GM23248 (cell line): Measurements from ENCODE around the gene SLC3A2. TPM values are rescaled to one million over a fixed set of nuclear protein-coding genes. Genes with fewer than 3 reads are reported as not detected.

Experiments
- DNase-seq: peaks from one replicate; pipeline ENCODE4 v3.0.0-alpha.2; 2015
- H2AFZ ChIP-seq: fragments of 200-600 bp; sonication (generic); 2 replicates; pipeline ENCODE4 v1.6.1; 2016; ENCODE audit warnings: antibody characterized with exemption
- H3F3A ChIP-seq: fragments of 200-600 bp; sonication (generic); 2 replicates; pipeline ENCODE4 v1.6.1; 2016; ENCODE audit warnings: mild to moderate bottlenecking, antibody characterized with exemption, mixed run types; ENCODE audit not compliant: insufficient read depth
- H3K27ac ChIP-seq: fragments of 200-600 bp; sonication (generic); 2 replicates; pipeline ENCODE4 v1.5.1; 2016; ENCODE audit warnings: mild to moderate bottlenecking
- H3K27me3 ChIP-seq: fragments of 200-600 bp; sonication (generic); replicated peaks from 2 replicates; pipeline ENCODE4 v1.6.1; 2016; ENCODE audit warnings: mild to moderate bottlenecking; ENCODE audit not compliant: insufficient read depth
- H3K36me3 ChIP-seq: fragments of 200-600 bp; sonication (generic); 2 replicates; pipeline ENCODE4 v1.6.1; 2016; ENCODE audit warnings: low read depth, mild to moderate bottlenecking
- H3K4me1 ChIP-seq: fragments of 200-600 bp; sonication (generic); 2 replicates; pipeline ENCODE4 v1.6.1; 2016; ENCODE audit warnings: mild to moderate bottlenecking; ENCODE audit not compliant: insufficient read depth
- H3K4me2 ChIP-seq: fragments of 200-600 bp; sonication (generic); one replicate; pipeline ENCODE4 v1.6.1; 2016; ENCODE audit warnings: mild to moderate bottlenecking; ENCODE audit not compliant: unreplicated experiment
- H3K4me3 ChIP-seq: fragments of 200-600 bp; sonication (generic); 2 replicates; pipeline ENCODE4 v1.5.1; 2016; ENCODE audit warnings: mild to moderate bottlenecking
- H3K79me2 ChIP-seq: fragments of 200-600 bp; sonication (generic); 2 replicates; pipeline ENCODE4 v1.6.1; 2016; ENCODE audit warnings: mild to moderate bottlenecking; ENCODE audit not compliant: insufficient read depth
- H3K9ac ChIP-seq: fragments of 200-600 bp; sonication (generic); 2 replicates; pipeline ENCODE4 v1.6.1; 2016; ENCODE audit warnings: mild to moderate bottlenecking
- H3K9me2 ChIP-seq: fragments of 200-600 bp; sonication (generic); 2 replicates; pipeline ENCODE4 v1.6.1; 2016; ENCODE audit warnings: mixed run types, mild to moderate bottlenecking, moderate library complexity; ENCODE audit not compliant: insufficient read depth
- H3K9me3 ChIP-seq: fragments of 200-600 bp; sonication (generic); one replicate; pipeline ENCODE4 v1.6.1; 2017; ENCODE audit warnings: low read depth
- H4K20me1 ChIP-seq: fragments of 200-600 bp; sonication (generic); 2 replicates; pipeline ENCODE4 v1.6.0; 2016; ENCODE audit not compliant: insufficient read depth
- EZH2 ChIP-seq: fragments of 200-600 bp; sonication (generic); IDR thresholded peaks from 2 replicates; pipeline ENCODE4 v1.6.1; 2018; ENCODE audit warnings: antibody characterized with exemption, mild to moderate bottlenecking; ENCODE audit not compliant: insufficient read depth, poor library complexity, severe bottlenecking
- EZH2phosphoT487 ChIP-seq: fragments of 200-600 bp; sonication (generic); IDR thresholded peaks from 2 replicates; pipeline ENCODE4 v1.6.1; 2018; ENCODE audit warnings: antibody characterized with exemption, moderate library complexity, mild to moderate bottlenecking, low read depth; ENCODE audit not compliant: insufficient read depth
- WGBS, 2 experiments: methylation state at CpG; one replicate each; pipeline ENCODE4 v1.1.6; 2015 to 2017; ENCODE audit warnings: low lambda C conversion rate in 2 of 2, low coverage in 1 of 2; ENCODE audit errors: missing lambda C conversion rate in 2 of 2; 5-methylcytosine and 5-hydroxymethylcytosine counted together
- in situ Hi-C: fragments of 300-500 bp; cut with MboI; formaldehyde crosslinking; loops from 2 replicates; pipeline ENCODE4 v1.15.0; 2020
- polyA plus RNA-seq: library from polyadenylated mRNA; unstranded; fragments of >200 nt; fragmentation: Nextera tagmentation; extraction: Ambion mirVana; gene quantifications from 2 replicates; pipeline ENCODE4 v1.2.1, GENCODE V29; 2016
- total RNA-seq: library from RNA; depleted of rRNA; stranded (reverse); fragments of >200 nt; shearing (Covaris generic); gene quantifications from 2 replicates; pipeline ENCODE4 v1.2.3, GENCODE V29; 2014

SLC3A2 gene
- total and polyA plus RNA-seq, 2 experiments from 2014 or later: 301 to 310 TPM

- H3K36me3 ChIP-seq: peaks cover 38% of the 10 kb centered on the region
- WGBS, 2 experiments: 60 to 61% methylated on average over 3 of the region's 3 CpGs
- no peaks in the 10 kb centered on the region for H3K9me2 ChIP-seq
- peaks cover 43% of the 10 kb centered on the region for H3K79me2 ChIP-seq
- H3K4me2 ChIP-seq: no peak overlapping the region
- in situ Hi-C loops: no loop called here
- peaks cover 16% of the 10 kb centered on the region for H3K4me1 ChIP-seq
- H3K27me3 ChIP-seq: no peaks in the 10 kb centered on the region
- peak overlapping the region; percentile 92; the same call in 1 of the 2 replicates for H3K9ac ChIP-seq
- no peak overlapping the region for H3K27ac ChIP-seq
- H3K9me3 ChIP-seq: no peaks in the 10 kb centered on the region
- peaks cover 56% of the 10 kb centered on the region for H3F3A ChIP-seq
- no peak overlapping the region for H2AFZ ChIP-seq
- TF ChIP-seq EZH2phosphoT487: no peak
- TF ChIP-seq EZH2: no peak
- no peak for DNase-seq
- H3K4me3 ChIP-seq: no peak overlapping the region
- H4K20me1 ChIP-seq: peaks cover 9% of the 10 kb centered on the region
These were observed 28.7 kb upstream of the SLC3A2 start for GRCh38 chr11:62851807-62852522.

- H3K27ac ChIP-seq: peak overlapping the region; percentile 11; the same call in 1 of the 2 replicates
- DNase-seq: no peak
- peak overlapping the region; percentile 92 for H3K9ac ChIP-seq
- H3K79me2 ChIP-seq: peaks cover 50% of the 10 kb centered on the region
- TF ChIP-seq EZH2: no peak
- TF ChIP-seq EZH2phosphoT487: no peak
- H3K9me3 ChIP-seq: no peaks in the 10 kb centered on the region
- H4K20me1 ChIP-seq: peaks cover 9% of the 10 kb centered on the region
- in situ Hi-C loops: no loop called here
- H3F3A ChIP-seq: peaks cover 56% of the 10 kb centered on the region
- no peaks in the 10 kb centered on the region for H3K9me2 ChIP-seq
- peak overlapping the region; percentile 90 for H3K4me3 ChIP-seq
- H3K27me3 ChIP-seq: no peaks in the 10 kb centered on the region
- peaks cover 38% of the 10 kb centered on the region for H3K36me3 ChIP-seq
- H2AFZ ChIP-seq: no peak overlapping the region
- H3K4me2 ChIP-seq: peak overlapping the region; percentile 92
- H3K4me1 ChIP-seq: peaks cover 16% of the 10 kb centered on the region
These were observed 28.0 kb upstream of the SLC3A2 start for GRCh38 chr11:62852523-62853188.

GRCh38 chr11:62853279-62853965 is 27.3 kb upstream of the SLC3A2 start:
- H3F3A ChIP-seq: peaks cover 56% of the 10 kb centered on the region
- H3K79me2 ChIP-seq: peaks cover 50% of the 10 kb centered on the region
- peak overlapping the region; percentile 90 for H3K4me3 ChIP-seq
- peaks cover 16% of the 10 kb centered on the region for H3K4me1 ChIP-seq
- peak overlapping the region; percentile 92 for H3K4me2 ChIP-seq
- H3K27ac ChIP-seq: no peak overlapping the region
- no peak for DNase-seq
- no peak overlapping the region for H2AFZ ChIP-seq
- no peaks in the 10 kb centered on the region for H3K27me3 ChIP-seq
- H3K9ac ChIP-seq: peak overlapping the region; percentile 92
- TF ChIP-seq EZH2phosphoT487 (no peak), EZH2 (no peak)
- H3K36me3 ChIP-seq: peaks cover 38% of the 10 kb centered on the region
- H3K9me2 ChIP-seq: no peaks in the 10 kb centered on the region
- H3K9me3 ChIP-seq: no peaks in the 10 kb centered on the region
- peaks cover 9% of the 10 kb centered on the region for H4K20me1 ChIP-seq
- 63 to 66% methylated on average over 7 of the region's 7 CpGs for WGBS, 2 experiments
- in situ Hi-C loops: no loop called here

GRCh38 chr11:62854013-62854824 is 26.5 kb upstream of the SLC3A2 start:
- no peaks in the 10 kb centered on the region for H3K27me3 ChIP-seq
- H3K9me2 ChIP-seq: no peaks in the 10 kb centered on the region
- H3K9me3 ChIP-seq: no peaks in the 10 kb centered on the region
- H3K9ac ChIP-seq: peak overlapping the region; percentile 92
- no peak for DNase-seq
- in situ Hi-C loops: no loop called here
- H3K36me3 ChIP-seq: peaks cover 38% of the 10 kb centered on the region
- H3K4me3 ChIP-seq: peak overlapping the region; percentile 90
- no peak overlapping the region for H2AFZ ChIP-seq
- H3K4me1 ChIP-seq: peaks cover 16% of the 10 kb centered on the region
- H3K4me2 ChIP-seq: peak overlapping the region; percentile 92
- peaks cover 56% of the 10 kb centered on the region for H3F3A ChIP-seq
- H4K20me1 ChIP-seq: peaks cover 9% of the 10 kb centered on the region
- H3K79me2 ChIP-seq: peaks cover 50% of the 10 kb centered on the region
- no peak for TF ChIP-seq EZH2phosphoT487
- no peak for TF ChIP-seq EZH2
- H3K27ac ChIP-seq: 0 out of 2 replicates have a peak overlapping the region, but pooled peaks have one; percentile 54
- 7 to 9% methylated on average over 8 of the region's 8 CpGs for WGBS, 2 experiments
